WTC11 (cell line): Measurements from ENCODE around the gene ARHGAP32. TPM values are rescaled to one million over a fixed set of nuclear protein-coding genes. Genes with fewer than 3 reads are reported as not detected.

Source experiments
- ATAC-seq: fragments of 200-7000 bp; cut with Tn5 transposase; 2 replicates; pipeline ENCODE4 v1.10.0; 2021; ENCODE audit warnings: mild to moderate bottlenecking, moderate library complexity
- CTCF ChIA-PET: fragments of 300-600 bp; sonication (Branson Sonifier 250); formaldehyde crosslinking; loops from one replicate; lab custom pipeline; 2021; ENCODE audit warnings: antibody characterized with exemption; lab: Charles Lee
- POLR2A ChIA-PET: fragments of 350-600 bp; sonication (Branson Sonifier 250); formaldehyde crosslinking; loops from one replicate; lab custom pipeline; 2021; ENCODE audit warnings: antibody characterized with exemption; lab: Charles Lee
- DNase-seq: peaks from one replicate; pipeline ENCODE4 v3.0.0; 2021; ENCODE audit warnings: low spot score
- H3K27ac Mint-ChIP-seq: 2 replicates; pipeline ENCODE4 v1.8.0; 2021; ENCODE audit warnings: mixed read lengths
- H3K27me3 Mint-ChIP-seq: 2 replicates; pipeline ENCODE4 v1.8.0; 2021; ENCODE audit warnings: low read depth, mild to moderate bottlenecking, moderate library complexity, mixed read lengths
- H3K36me3 Mint-ChIP-seq: 2 replicates; pipeline ENCODE4 v1.8.0; 2021; ENCODE audit warnings: mixed read lengths
- H3K4me1 Mint-ChIP-seq: 2 replicates; pipeline ENCODE4 v1.8.0; 2022; ENCODE audit warnings: mixed read lengths
- H3K4me3 Mint-ChIP-seq: 2 replicates; pipeline ENCODE4 v1.8.0; 2021; ENCODE audit warnings: mild to moderate bottlenecking, moderate library complexity, mixed read lengths
- H3K9me3 Mint-ChIP-seq: 2 replicates; pipeline ENCODE4 v1.8.0; 2021; ENCODE audit warnings: mixed read lengths
- ATF1 ChIP-seq: sonication (generic); formaldehyde crosslinking; IDR thresholded peaks from 2 replicates; pipeline ENCODE4 v1.8.1; 2023; ENCODE audit warnings: mild to moderate bottlenecking, moderate library complexity, missing genetic modification reagents
- CBFB ChIP-seq: sonication (generic); formaldehyde crosslinking; IDR thresholded peaks from 2 replicates; pipeline ENCODE4 v1.8.1; 2022; ENCODE audit warnings: mild to moderate bottlenecking, low read depth, missing genetic modification reagents
- ESRRA ChIP-seq: sonication (generic); formaldehyde crosslinking; IDR thresholded peaks from 2 replicates; pipeline ENCODE4 v1.8.1; 2022; ENCODE audit warnings: mild to moderate bottlenecking, missing genetic modification reagents, borderline replicate concordance
- HMGA2 ChIP-seq: fragments of 250-450 bp; sonication (Bioruptor Pico); IDR thresholded peaks from 2 replicates; pipeline ENCODE4 v1.4.0; 2021; ENCODE audit warnings: mild to moderate bottlenecking, moderate library complexity
- JAZF1 ChIP-seq: fragments of 250-450 bp; sonication (Bioruptor Pico); IDR thresholded peaks from 2 replicates; pipeline ENCODE4 v1.9.0; 2021; ENCODE audit warnings: moderate library complexity, mild to moderate bottlenecking, inconsistent platforms
- KAT7 ChIP-seq: sonication (generic); formaldehyde crosslinking; IDR thresholded peaks from 2 replicates; pipeline ENCODE4 v1.8.1; 2023; ENCODE audit warnings: missing genetic modification reagents, mild to moderate bottlenecking, borderline replicate concordance
- MYBL2 ChIP-seq: sonication (generic); formaldehyde crosslinking; IDR thresholded peaks from 2 replicates; pipeline ENCODE4 v1.8.1; 2023; ENCODE audit warnings: mild to moderate bottlenecking, moderate library complexity, missing genetic modification reagents
- NR2C2 ChIP-seq: sonication (generic); formaldehyde crosslinking; IDR thresholded peaks from 2 replicates; pipeline ENCODE4 v1.8.0; 2022; ENCODE audit warnings: mild to moderate bottlenecking, missing genetic modification reagents
- RORB ChIP-seq: fragments of 250-450 bp; sonication (Bioruptor Pico); IDR thresholded peaks from 2 replicates; pipeline ENCODE4 v1.9.0; 2021; ENCODE audit warnings: mild to moderate bottlenecking
- SMAD3 ChIP-seq: sonication (generic); formaldehyde crosslinking; IDR thresholded peaks from 2 replicates; pipeline ENCODE4 v1.8.0; 2022; ENCODE audit warnings: missing genetic modification reagents, mild to moderate bottlenecking, borderline replicate concordance
- TCF7 ChIP-seq: sonication (generic); formaldehyde crosslinking; IDR thresholded peaks from 2 replicates; pipeline ENCODE4 v1.8.0; 2022; ENCODE audit warnings: mild to moderate bottlenecking, low read depth, missing genetic modification reagents, moderate library complexity
- TP53 ChIP-seq: sonication (generic); formaldehyde crosslinking; IDR thresholded peaks from 2 replicates; pipeline ENCODE4 v1.8.1; 2023; ENCODE audit warnings: mild to moderate bottlenecking, missing genetic modification reagents
- ZNF232 ChIP-seq: sonication (generic); formaldehyde crosslinking; IDR thresholded peaks from 2 replicates; pipeline ENCODE4 v1.8.0; 2022; ENCODE audit warnings: mild to moderate bottlenecking, missing genetic modification reagents
- ZNF281 ChIP-seq: sonication (generic); formaldehyde crosslinking; IDR thresholded peaks from 2 replicates; pipeline ENCODE4 v1.8.0; 2023; ENCODE audit warnings: mild to moderate bottlenecking, missing genetic modification reagents
- ZNF396 ChIP-seq: fragments of 250-450 bp; sonication (Bioruptor Pico); IDR thresholded peaks from 2 replicates; pipeline ENCODE4 v1.8.0; 2021; ENCODE audit warnings: mild to moderate bottlenecking, moderate library complexity, borderline replicate concordance
- ZNF512 ChIP-seq: sonication (generic); formaldehyde crosslinking; IDR thresholded peaks from 2 replicates; pipeline ENCODE4 v1.8.1; 2022; ENCODE audit warnings: missing genetic modification reagents, borderline replicate concordance
- total RNA-seq: library from RNA; stranded (reverse); gene quantifications from 3 replicates; pipeline ENCODE4 v1.2.3, GENCODE V29; 2021
- TF ChIP-seq, protein P1 (sequence below): sonication (generic); formaldehyde crosslinking; IDR thresholded peaks from 2 replicates; pipeline ENCODE4 v1.8.0; 2023; ENCODE audit warnings: missing genetic modification reagents, mild to moderate bottlenecking, borderline replicate concordance
- TF ChIP-seq, protein P2 (sequence below): sonication (generic); formaldehyde crosslinking; IDR thresholded peaks from 2 replicates; pipeline ENCODE4 v1.8.1; 2022; ENCODE audit warnings: low read depth, missing genetic modification reagents, borderline replicate concordance
- TF ChIP-seq, protein P3 (sequence below): sonication (generic); formaldehyde crosslinking; IDR thresholded peaks from 2 replicates; pipeline ENCODE4 v1.8.0; 2022; ENCODE audit warnings: mild to moderate bottlenecking, missing genetic modification reagents
- TF ChIP-seq, protein P4 (sequence below): sonication (generic); formaldehyde crosslinking; conservative IDR thresholded peaks from 2 replicates; pipeline ENCODE4 v1.8.1; 2023; ENCODE audit warnings: mild to moderate bottlenecking, low read depth, missing genetic modification reagents, moderate library complexity

Gene ARHGAP32
- total RNA-seq, 1 experiment from 2014 or later = 25.6 TPM

GRCh38 chr11:128941110-128941509, 251.0 kb downstream of the ARHGAP32 start (continued):
- TF ChIP-seq, protein P1, sequence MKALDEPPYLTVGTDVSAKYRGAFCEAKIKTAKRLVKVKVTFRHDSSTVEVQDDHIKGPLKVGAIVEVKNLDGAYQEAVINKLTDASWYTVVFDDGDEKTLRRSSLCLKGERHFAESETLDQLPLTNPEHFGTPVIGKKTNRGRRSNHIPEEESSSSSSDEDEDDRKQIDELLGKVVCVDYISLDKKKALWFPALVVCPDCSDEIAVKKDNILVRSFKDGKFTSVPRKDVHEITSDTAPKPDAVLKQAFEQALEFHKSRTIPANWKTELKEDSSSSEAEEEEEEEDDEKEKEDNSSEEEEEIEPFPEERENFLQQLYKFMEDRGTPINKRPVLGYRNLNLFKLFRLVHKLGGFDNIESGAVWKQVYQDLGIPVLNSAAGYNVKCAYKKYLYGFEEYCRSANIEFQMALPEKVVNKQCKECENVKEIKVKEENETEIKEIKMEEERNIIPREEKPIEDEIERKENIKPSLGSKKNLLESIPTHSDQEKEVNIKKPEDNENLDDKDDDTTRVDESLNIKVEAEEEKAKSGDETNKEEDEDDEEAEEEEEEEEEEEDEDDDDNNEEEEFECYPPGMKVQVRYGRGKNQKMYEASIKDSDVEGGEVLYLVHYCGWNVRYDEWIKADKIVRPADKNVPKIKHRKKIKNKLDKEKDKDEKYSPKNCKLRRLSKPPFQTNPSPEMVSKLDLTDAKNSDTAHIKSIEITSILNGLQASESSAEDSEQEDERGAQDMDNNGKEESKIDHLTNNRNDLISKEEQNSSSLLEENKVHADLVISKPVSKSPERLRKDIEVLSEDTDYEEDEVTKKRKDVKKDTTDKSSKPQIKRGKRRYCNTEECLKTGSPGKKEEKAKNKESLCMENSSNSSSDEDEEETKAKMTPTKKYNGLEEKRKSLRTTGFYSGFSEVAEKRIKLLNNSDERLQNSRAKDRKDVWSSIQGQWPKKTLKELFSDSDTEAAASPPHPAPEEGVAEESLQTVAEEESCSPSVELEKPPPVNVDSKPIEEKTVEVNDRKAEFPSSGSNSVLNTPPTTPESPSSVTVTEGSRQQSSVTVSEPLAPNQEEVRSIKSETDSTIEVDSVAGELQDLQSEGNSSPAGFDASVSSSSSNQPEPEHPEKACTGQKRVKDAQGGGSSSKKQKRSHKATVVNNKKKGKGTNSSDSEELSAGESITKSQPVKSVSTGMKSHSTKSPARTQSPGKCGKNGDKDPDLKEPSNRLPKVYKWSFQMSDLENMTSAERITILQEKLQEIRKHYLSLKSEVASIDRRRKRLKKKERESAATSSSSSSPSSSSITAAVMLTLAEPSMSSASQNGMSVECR (CRISPR knock-in tag) = no peak
- no peak for TF ChIP-seq RORB
- no peak for TF ChIP-seq TCF7
- TF ChIP-seq CBFB (CRISPR knock-in tag) = no peak
- no peak for TF ChIP-seq HMGA2 (CRISPR knock-in tag)
- no peak for TF ChIP-seq KAT7 (CRISPR knock-in tag)
- no peak for TF ChIP-seq SMAD3 (CRISPR knock-in tag)
- no peak for TF ChIP-seq MYBL2 (CRISPR knock-in tag)
- TF ChIP-seq NR2C2 = no peak
- TF ChIP-seq ZNF281 (CRISPR knock-in tag) = no peak

DNA sequence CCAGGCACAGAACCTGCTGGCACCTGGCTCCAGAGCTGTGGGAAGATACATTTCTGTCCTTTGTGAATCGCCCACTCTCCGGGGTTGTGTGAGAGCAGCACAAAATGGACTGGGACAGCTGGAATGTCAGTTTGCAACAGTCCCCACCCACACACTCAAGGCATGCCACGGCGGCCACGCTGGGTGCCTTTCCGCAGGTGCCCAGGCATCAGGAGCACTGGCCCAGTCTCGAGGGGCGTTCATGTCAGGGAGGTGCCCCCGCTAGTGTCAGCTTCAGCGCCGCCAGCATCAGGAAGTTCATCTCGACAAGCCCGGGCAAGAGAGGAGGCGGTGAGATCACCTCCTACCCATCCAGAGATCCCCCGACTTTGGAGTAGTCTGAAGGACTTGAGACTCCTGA, 251.5 kb downstream of the ARHGAP32 start:
- peaks cover 19% of the 10 kb centered on the region for H3K4me1 Mint-ChIP-seq
- DNase-seq (no peak), ATAC-seq (no peak)
- no peak overlapping the region for H3K27ac Mint-ChIP-seq
- CTCF ChIA-PET = interaction anchor here (0.6 to 2.0 kb wide), 4 partner anchors 35 to 111 kb away, joined by 3 to 4 read pairs (median 4); no protein-coding TSS in a partner anchor
- TF ChIP-seq RORB (no peak), ATF1 (CRISPR knock-in tag) (no peak), MYBL2 (CRISPR knock-in tag) (no peak), ZNF232 (CRISPR knock-in tag) (no peak), ZNF512 (CRISPR knock-in tag) (no peak), ZNF396 (no peak), ESRRA (CRISPR knock-in tag) (no peak), JAZF1 (CRISPR knock-in tag) (no peak), TP53 (CRISPR knock-in tag) (no peak)
- TF ChIP-seq, protein P2, sequence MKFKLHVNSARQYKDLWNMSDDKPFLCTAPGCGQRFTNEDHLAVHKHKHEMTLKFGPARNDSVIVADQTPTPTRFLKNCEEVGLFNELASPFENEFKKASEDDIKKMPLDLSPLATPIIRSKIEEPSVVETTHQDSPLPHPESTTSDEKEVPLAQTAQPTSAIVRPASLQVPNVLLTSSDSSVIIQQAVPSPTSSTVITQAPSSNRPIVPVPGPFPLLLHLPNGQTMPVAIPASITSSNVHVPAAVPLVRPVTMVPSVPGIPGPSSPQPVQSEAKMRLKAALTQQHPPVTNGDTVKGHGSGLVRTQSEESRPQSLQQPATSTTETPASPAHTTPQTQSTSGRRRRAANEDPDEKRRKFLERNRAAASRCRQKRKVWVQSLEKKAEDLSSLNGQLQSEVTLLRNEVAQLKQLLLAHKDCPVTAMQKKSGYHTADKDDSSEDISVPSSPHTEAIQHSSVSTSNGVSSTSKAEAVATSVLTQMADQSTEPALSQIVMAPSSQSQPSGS (CRISPR knock-in tag) = no peak
- TF ChIP-seq, protein P3, sequence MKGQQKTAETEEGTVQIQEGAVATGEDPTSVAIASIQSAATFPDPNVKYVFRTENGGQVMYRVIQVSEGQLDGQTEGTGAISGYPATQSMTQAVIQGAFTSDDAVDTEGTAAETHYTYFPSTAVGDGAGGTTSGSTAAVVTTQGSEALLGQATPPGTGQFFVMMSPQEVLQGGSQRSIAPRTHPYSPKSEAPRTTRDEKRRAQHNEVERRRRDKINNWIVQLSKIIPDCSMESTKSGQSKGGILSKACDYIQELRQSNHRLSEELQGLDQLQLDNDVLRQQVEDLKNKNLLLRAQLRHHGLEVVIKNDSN (CRISPR knock-in tag) = no peak
- TF ChIP-seq, protein P4, sequence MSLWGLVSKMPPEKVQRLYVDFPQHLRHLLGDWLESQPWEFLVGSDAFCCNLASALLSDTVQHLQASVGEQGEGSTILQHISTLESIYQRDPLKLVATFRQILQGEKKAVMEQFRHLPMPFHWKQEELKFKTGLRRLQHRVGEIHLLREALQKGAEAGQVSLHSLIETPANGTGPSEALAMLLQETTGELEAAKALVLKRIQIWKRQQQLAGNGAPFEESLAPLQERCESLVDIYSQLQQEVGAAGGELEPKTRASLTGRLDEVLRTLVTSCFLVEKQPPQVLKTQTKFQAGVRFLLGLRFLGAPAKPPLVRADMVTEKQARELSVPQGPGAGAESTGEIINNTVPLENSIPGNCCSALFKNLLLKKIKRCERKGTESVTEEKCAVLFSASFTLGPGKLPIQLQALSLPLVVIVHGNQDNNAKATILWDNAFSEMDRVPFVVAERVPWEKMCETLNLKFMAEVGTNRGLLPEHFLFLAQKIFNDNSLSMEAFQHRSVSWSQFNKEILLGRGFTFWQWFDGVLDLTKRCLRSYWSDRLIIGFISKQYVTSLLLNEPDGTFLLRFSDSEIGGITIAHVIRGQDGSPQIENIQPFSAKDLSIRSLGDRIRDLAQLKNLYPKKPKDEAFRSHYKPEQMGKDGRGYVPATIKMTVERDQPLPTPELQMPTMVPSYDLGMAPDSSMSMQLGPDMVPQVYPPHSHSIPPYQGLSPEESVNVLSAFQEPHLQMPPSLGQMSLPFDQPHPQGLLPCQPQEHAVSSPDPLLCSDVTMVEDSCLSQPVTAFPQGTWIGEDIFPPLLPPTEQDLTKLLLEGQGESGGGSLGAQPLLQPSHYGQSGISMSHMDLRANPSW (CRISPR knock-in tag) = no peak
- TF ChIP-seq, all 79 proteins: peak for 0
- POLR2A ChIA-PET = no interaction called here
- Mint-ChIP-seq H3K27me3 (peaks cover 47% of the 10 kb centered on the region), H3K4me3 (no peak overlapping the region), H3K36me3 (no peaks in the 10 kb centered on the region), H3K9me3 (no peaks in the 10 kb centered on the region)
